H1 (cell line): ENCODE data around the gene MATR3. TPM values are rescaled to one million over a fixed set of nuclear protein-coding genes. Genes with fewer than 3 reads are reported as not detected.

Experiments used
- ATF2 ChIP-seq: IDR thresholded peaks from 2 replicates; pipeline ENCODE4 v1.6.1; 2012; ENCODE audit warnings: low read length, inconsistent platforms
- CHD1 ChIP-seq: IDR thresholded peaks from 2 replicates; pipeline ENCODE4 v1.6.1; 2012; ENCODE audit warnings: low read depth, low read length, improper control_type of control experiment
- CTCF ChIP-seq, 3 experiments: IDR thresholded peaks; 1 replicate in 2 of 3; 2 replicates in 1 of 3; pipeline versions ENCODE4 v1.5.1 to v1.6.1; 2011; ENCODE audit warnings: low read length in 3 of 3, mild to moderate bottlenecking in 3 of 3, inconsistent platforms in 2 of 3, low read depth in 1 of 3, moderate library complexity in 1 of 3; ENCODE audit not compliant: insufficient read depth in 1 of 3; ENCODE audit errors: control extremely low read depth in 1 of 3
- ZNF274 ChIP-seq: IDR thresholded peaks from 2 replicates; pipeline ENCODE4 v1.7.0; 2012; ENCODE audit warnings: low read length, borderline replicate concordance; ENCODE audit errors: extremely low read depth
- polyA plus RNA-seq, 7 experiments: library from polyadenylated mRNA; depleted of rRNA in 3 of 7; stranded (reverse) in 5 of 7; unstranded in 2 of 7; fragments of >200 nt in 5 of 7; fragments of 200-250 nt in 2 of 7; gene quantifications; 1 replicate in 5 of 7; 2 replicates in 1 of 7; 4 replicates in 1 of 7; pipeline versions ENCODE4 v1.2.1 to v1.2.3, GENCODE V29; 2011 to 2013; ENCODE audit warnings: missing spikeins in 2 of 7, mixed read lengths in 2 of 7
- total RNA-seq: library from RNA; stranded (reverse); fragmentation: NEBNext Ultra II Directional; extraction: Animal tissue kit (Norgen Biotek cat#: 25700); gene quantifications from 2 replicates; pipeline ENCODE4 v1.2.1, GENCODE V29; 2021
- TF ChIP-seq, protein P1 (sequence below): fragments of 300-600 bp; sonication (generic); IDR thresholded peaks from 2 replicates; pipeline ENCODE4 v1.7.1; 2012; ENCODE audit warnings: low read length, moderate library complexity, mild to moderate bottlenecking, inconsistent platforms; ENCODE audit not compliant: insufficient replicate concordance

MATR3 gene
- total and polyA plus RNA-seq, 2 of the 8 experiments (the other 6 are each of a cell fraction or from before 2014, with no cell fraction given), result 116 to 389 TPM

- TF ChIP-seq, protein P1, sequence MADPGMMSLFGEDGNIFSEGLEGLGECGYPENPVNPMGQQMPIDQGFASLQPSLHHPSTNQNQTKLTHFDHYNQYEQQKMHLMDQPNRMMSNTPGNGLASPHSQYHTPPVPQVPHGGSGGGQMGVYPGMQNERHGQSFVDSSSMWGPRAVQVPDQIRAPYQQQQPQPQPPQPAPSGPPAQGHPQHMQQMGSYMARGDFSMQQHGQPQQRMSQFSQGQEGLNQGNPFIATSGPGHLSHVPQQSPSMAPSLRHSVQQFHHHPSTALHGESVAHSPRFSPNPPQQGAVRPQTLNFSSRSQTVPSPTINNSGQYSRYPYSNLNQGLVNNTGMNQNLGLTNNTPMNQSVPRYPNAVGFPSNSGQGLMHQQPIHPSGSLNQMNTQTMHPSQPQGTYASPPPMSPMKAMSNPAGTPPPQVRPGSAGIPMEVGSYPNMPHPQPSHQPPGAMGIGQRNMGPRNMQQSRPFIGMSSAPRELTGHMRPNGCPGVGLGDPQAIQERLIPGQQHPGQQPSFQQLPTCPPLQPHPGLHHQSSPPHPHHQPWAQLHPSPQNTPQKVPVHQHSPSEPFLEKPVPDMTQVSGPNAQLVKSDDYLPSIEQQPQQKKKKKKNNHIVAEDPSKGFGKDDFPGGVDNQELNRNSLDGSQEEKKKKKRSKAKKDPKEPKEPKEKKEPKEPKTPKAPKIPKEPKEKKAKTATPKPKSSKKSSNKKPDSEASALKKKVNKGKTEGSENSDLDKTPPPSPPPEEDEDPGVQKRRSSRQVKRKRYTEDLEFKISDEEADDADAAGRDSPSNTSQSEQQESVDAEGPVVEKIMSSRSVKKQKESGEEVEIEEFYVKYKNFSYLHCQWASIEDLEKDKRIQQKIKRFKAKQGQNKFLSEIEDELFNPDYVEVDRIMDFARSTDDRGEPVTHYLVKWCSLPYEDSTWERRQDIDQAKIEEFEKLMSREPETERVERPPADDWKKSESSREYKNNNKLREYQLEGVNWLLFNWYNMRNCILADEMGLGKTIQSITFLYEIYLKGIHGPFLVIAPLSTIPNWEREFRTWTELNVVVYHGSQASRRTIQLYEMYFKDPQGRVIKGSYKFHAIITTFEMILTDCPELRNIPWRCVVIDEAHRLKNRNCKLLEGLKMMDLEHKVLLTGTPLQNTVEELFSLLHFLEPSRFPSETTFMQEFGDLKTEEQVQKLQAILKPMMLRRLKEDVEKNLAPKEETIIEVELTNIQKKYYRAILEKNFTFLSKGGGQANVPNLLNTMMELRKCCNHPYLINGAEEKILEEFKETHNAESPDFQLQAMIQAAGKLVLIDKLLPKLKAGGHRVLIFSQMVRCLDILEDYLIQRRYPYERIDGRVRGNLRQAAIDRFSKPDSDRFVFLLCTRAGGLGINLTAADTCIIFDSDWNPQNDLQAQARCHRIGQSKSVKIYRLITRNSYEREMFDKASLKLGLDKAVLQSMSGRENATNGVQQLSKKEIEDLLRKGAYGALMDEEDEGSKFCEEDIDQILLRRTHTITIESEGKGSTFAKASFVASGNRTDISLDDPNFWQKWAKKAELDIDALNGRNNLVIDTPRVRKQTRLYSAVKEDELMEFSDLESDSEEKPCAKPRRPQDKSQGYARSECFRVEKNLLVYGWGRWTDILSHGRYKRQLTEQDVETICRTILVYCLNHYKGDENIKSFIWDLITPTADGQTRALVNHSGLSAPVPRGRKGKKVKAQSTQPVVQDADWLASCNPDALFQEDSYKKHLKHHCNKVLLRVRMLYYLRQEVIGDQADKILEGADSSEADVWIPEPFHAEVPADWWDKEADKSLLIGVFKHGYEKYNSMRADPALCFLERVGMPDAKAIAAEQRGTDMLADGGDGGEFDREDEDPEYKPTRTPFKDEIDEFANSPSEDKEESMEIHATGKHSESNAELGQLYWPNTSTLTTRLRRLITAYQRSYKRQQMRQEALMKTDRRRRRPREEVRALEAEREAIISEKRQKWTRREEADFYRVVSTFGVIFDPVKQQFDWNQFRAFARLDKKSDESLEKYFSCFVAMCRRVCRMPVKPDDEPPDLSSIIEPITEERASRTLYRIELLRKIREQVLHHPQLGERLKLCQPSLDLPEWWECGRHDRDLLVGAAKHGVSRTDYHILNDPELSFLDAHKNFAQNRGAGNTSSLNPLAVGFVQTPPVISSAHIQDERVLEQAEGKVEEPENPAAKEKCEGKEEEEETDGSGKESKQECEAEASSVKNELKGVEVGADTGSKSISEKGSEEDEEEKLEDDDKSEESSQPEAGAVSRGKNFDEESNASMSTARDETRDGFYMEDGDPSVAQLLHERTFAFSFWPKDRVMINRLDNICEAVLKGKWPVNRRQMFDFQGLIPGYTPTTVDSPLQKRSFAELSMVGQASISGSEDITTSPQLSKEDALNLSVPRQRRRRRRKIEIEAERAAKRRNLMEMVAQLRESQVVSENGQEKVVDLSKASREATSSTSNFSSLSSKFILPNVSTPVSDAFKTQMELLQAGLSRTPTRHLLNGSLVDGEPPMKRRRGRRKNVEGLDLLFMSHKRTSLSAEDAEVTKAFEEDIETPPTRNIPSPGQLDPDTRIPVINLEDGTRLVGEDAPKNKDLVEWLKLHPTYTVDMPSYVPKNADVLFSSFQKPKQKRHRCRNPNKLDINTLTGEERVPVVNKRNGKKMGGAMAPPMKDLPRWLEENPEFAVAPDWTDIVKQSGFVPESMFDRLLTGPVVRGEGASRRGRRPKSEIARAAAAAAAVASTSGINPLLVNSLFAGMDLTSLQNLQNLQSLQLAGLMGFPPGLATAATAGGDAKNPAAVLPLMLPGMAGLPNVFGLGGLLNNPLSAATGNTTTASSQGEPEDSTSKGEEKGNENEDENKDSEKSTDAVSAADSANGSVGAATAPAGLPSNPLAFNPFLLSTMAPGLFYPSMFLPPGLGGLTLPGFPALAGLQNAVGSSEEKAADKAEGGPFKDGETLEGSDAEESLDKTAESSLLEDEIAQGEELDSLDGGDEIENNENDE, result no peak
- TF ChIP-seq CTCF (IDR thresholded peaks at IDR 0.05; ENCODE audit: control extremely low read depth in 1 of 3, insufficient read depth in 1 of 3, low read depth in 1 of 3, low read length in 3 of 3) (no peak), CHD1 (no peak), ZNF274 (no peak), ATF2 (no peak)
Measured at GRCh38 chr5:139256820-139257219, 36.7 kb upstream of the MATR3 start (continued).
